Measurements from ENCODE around the gene USH2A.
"Not testable (repeated sequence)": the region's sequence is repeated elsewhere in the genome, so short reads cannot be mapped to it uniquely, and the experiment has no call there.

Gene USH2A

GRCh38 chr1:216390956-216391355, 32.3 kb downstream of the USH2A start:
- DNase-seq = no peak

DNA sequence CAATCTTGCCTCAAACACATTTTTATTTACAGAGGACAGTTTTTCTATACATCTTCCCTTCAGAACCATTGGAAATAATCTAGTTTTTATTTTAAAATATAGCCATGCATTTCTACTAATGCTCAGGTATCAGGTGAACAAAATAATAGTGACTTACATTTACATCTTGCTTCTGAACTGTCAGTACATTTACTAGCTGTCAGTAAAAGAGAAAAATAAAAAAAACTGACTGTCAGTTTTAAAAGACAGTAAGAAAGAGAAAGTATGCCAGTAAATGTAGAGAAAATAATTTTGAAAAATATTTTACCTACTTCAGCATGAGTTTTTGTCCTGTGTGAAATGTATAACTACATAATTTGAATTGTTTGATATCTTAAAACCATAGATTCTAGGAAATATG, 33.5 kb downstream of the USH2A start:
- DNase-seq = no peak

DNA sequence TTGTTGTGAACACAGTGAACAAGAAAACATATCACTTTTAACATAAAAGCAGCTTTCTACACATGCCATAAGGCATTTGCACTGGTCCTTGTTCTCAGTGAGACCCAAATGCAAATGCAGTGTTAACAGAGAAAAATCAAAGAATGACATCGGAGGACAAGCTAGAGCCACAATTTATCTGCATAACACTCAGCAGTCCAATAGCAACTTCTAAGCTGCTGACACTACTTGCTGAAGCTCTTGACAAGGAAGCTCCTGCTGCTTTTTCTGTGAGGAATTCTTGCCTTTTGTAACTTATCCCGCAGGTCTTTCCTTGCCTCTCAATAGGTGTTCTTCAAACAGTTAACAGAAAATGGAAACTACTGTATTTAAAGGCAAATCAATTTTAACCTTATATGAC, 34.7 kb downstream of the USH2A start:
- no peak for DNase-seq

GRCh38 chr1:216387782-216388181, 35.5 kb downstream of the USH2A start:
- no peak for DNase-seq

- no peak for DNase-seq
Observed at GRCh38 chr1:216379441-216379840, 43.8 kb downstream of the USH2A start.

- no peak for DNase-seq
Observed at GRCh38 chr1:216368249-216368648, 55.0 kb downstream of the USH2A start.

DNA sequence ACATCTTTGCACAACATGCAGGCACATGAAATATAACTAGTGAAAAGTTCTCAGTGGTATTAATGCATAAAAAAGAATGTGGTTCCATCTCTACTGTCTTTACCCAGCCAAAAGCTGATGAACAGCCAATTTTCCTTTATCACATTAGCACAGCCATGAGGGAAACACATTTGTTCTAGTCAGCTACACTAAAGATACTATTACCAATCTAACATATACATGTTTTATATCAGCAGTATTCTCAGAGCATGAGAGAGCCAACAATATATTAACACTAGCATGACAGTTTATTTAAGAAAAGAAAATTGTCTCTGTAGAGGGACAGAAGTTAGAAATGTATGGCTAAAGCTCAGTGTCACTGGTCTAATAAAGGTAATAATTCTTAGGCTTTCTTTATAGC, 56.3 kb downstream of the USH2A start:
- DNase-seq = no peak

DNA sequence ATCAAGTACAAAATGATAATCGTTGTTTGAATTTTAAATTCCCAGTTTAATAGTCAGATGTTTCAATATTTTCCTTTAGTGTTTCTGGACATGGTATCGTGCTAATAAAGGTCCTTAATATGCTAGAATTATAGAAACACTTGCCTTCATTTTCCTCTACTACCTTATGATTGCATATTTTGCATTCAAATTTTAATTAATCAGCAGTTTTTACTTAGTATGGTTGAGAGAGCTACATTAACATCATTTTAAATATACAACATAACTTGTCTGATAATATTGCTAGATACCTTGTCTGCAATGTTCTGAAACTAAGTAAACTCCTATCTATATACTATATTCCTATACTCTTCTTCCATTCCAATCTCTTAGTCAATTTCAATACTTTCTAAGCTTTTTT, 66.3 kb downstream of the USH2A start:
- no peak for DNase-seq

DNA sequence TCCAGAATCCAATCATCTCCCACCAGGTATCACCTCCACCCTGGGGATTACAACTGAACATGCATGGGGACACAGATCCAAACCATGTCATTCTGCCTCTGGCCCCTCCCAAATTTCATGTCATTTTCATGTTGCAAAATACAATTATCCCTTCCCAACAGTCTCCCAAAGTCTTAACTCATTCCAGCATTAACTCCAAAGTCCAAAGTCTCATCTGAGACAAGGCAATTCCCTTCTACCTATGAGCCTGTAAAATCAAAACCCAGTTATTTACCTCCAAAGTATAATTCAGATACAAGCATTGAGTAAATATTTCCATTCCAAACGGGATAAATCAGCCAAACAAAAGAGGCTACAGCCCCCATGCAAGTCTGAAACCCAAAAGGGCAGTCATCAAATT, 73.1 kb downstream of the USH2A start:
- DNase-seq = no peak

DNA sequence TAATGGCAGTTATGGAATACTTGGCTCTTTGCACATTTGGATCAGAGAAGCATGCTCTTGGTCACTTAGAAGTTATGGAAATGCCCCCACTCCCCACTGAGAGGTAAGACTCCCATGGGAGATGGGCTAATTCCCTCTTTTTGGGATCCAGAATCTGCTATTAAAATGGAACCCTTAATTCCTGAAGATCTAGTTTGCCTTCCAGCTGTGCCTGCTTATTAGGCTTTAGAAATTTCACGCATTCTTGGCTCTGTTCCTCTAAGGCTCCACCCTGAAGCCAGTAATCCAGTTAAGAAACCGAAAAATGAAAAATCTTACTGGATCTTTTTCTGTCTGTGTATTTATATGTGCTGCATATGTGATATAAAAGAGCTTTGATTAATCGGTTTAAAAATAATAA, 76.7 kb downstream of the USH2A start:
- DNase-seq = no peak

- DNase-seq = not testable (repeated sequence)
Observed at GRCh38 chr1:216340542-216340941, 82.7 kb downstream of the USH2A start.

DNA sequence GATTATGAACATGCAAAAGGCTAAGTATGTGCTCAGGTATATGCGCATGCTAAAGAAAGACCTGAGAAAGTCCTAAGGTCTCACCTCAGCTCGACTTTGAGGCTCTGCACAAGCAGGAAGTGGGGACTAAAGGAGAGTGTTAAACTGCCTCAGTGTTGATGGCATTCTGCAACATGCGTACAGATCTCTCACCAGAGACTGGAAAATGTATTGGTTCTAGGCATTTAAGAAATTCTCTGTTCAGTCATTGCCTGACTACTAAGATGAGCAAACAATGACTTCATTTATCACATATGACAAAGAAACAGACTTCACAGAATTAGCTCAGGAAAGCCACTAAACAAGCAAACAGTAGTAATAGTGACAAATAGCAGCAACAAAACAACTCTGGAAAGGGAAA, 90.8 kb downstream of the USH2A start:
- DNase-seq = no peak

DNA sequence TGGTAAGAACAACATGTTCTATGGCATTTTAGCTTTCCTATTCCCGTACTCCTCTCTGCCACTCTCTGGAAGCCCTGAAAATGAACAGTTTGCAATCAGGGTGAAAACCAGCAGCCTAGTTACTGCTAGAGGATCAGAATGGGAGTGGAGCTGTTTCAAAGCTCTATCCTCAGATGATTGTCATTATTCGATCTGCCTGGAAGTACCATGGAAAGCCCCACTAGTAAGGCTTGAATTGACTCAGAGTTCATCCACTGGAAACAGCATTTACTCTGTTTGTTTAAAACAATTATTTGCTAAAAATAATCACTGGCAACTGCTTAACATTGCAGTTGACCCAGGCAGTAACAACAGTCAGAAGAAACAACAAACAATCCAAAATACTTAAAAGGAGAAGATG, 91.2 kb downstream of the USH2A start:
- DNase-seq = no peak

DNA sequence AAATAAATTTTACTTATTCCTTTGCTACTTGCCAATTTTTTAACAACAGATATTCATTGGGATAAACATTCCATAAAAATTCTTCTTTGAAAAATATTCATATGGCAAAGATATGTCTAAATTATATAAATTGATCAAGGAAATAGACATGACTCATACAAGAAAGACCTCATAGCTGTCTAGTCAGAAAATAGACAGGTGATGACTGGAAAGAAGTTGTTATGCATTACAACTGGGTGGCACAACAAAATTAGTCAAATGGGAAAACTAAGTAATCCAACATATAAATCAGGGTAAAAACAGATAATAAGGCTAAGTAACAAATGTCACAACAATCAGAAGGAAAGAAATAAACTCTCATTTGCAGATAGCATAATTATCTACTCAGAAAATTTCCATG, 92.0 kb downstream of the USH2A start:
- no peak for DNase-seq

- no peak for DNase-seq
Observed at GRCh38 chr1:216330262-216330661, 93.0 kb downstream of the USH2A start.

- DNase-seq = no peak
Observed at GRCh38 chr1:216325946-216326345, 97.3 kb downstream of the USH2A start.

DNA sequence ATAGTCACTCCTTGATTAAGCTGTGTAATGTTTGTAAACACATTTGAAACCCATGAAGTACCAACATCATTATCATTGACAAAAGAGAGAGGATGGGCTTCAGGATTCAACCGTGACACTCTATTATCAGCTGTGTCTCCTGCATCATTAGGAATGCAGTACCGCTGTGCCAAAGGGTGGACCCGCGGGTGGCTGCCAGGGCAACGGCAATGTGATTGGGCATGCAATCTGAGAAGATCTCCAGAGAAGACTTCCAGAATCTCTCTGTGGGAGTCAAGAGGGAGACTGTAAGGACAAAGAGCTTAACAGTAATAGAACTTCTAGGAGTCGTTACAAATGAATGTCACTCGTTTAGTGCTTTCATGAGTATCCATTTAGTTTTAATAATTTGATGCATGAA, 97.9 kb downstream of the USH2A start:
- no peak for DNase-seq

GRCh38 chr1:216323344-216323743, 99.9 kb downstream of the USH2A start:
- DNase-seq = no peak

DNA sequence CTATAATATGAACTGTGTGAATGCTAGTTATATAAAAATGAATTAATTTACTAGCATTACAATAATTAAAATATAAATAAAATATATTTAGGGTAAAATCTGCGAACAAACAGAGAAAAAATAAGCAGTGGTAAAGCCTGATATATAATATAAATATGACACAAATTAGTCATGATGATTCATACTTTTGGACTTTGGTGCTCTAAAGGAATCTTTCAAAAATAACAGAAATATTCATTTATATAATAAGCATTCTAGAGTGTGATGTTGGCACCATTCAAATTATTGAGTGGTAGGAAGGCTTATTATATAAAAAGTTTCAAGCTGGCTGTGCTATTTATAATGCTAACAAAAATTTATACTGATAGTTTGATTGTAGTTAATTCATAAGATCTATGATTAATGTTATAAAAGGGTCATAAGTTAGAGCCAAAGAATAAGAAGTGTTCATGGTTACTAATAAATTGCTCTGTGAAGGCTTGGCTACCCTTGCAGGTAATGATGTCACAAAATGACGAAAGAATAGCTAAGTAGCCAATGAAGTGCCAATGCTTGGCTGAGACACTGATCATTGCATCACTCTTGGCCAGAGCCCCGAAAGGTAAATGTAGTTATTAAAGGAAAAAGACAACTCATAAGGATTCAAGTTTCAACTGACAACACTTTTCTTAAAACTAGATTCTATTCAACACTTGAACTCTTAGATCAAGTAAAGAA, 108.7 kb downstream of the USH2A start:
- DNase-seq = no peak

DNA sequence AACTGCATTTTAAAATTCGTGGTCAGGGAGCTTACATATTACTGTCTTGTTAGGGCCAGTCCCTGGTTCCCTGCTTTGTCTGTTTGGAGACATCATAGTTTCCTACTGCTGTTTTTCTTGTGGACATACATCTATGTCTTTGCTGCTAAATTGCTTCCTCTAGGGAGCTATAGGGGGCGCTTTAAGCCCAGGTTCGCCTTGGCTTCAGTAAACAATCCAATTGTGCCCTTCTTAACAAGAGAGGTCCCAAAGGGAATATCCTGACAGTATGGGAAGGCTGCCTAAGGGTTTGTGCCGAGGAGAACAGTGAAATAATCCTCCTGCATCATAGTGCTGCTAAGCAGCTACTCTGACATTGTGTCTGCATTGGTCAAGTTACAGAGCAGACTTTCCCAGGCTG, 112.5 kb downstream of the USH2A start:
- no peak for DNase-seq

- no peak for DNase-seq
Observed at GRCh38 chr1:216306830-216307229, 116.4 kb downstream of the USH2A start.

DNA sequence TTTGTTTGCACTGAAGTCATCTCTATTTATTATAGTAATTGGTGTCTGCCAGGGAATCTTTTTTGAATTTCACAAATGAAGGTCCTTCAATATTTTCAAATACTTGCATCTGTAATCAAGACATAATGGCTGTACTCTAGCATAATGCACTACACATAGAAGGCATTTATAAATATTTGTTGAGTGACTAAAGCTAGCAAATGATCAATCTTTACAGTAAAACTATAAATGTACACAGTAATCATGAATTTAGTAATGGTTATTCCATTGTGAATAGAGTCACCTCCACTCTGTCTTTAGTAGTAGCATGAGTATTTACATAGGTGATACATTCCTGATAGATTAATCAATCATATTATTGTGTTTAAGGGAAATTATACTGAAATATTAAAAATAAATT, 119.6 kb downstream of the USH2A start:
- no peak for DNase-seq

DNA sequence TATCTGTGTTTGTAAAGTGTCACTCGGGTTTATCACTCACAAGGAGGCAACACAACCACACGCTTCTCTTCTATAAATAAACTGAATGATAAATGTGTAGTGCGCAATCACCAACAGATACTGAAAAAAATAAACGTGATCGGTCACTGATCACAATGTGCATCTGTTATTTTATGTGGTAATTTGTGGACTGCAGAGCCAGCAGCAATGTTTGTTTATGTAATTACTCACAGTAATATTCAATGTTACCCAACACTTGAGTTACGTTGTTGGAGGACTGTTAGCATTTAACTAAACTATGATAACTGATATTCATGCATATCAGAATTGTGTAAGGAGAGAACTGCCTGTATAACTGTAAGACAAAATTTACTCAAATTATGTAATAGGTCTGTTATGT, 129.6 kb downstream of the USH2A start:
- no peak for DNase-seq

DNA sequence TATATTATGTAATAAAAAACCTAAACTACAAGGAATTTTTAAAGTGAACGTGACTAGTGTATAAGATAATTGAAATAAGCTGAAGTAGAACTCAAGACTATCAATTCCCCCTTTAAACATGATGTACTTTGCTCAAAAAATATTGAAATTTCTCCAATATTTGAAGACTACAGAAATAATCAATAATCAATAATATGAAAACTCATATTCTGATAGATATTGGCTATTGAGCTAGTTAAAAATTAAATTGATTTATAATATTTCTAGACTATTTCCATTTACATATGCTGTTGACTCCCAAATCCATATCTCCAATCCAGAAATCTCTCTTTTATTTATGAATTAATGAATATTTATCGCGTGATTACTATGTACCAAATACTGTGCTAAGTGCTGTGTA, 133.2 kb downstream of the USH2A start:
- DNase-seq = no peak

DNA sequence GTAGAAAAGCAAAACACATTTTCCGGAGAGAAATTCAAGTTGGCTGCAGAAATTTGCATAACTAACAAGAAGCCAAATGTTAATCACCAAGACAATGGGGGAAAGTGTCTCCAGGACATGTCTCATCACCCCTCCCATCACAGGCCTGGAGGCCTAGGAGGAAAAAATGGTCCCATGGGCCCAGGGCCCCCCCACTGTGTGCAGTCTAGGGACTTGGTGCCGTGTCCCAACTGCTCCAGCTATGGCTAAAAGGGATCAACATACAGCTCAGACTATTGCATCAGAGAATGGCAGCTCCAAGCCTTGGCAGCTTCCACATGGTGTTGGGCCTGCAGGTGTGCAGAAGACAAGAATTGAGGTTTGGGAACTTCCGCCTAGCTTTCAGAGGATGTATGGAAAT, 138.2 kb downstream of the USH2A start:
- DNase-seq = no peak

- no peak for DNase-seq
Observed at GRCh38 chr1:216281757-216282156, 141.5 kb downstream of the USH2A start.
